HCT116 (cell line): ENCODE data around the gene BRAT1.

Experiments
- CBX3 ChIP-seq: IDR thresholded peaks from 2 replicates; pipeline ENCODE4 v1.6.1; 2012; ENCODE audit warnings: low read depth
- CEBPB ChIP-seq: IDR thresholded peaks from 2 replicates; pipeline ENCODE4 v1.6.1; 2012; ENCODE audit warnings: low read depth
- EZH2 ChIP-seq: fragments of 200-600 bp; sonication (generic); IDR thresholded peaks from 2 replicates; pipeline ENCODE4 v1.6.1; 2017; ENCODE audit warnings: antibody characterized with exemption, mixed run types
- JUND ChIP-seq: IDR thresholded peaks from 2 replicates; pipeline ENCODE4 v1.6.1; 2012
- POLR2A ChIP-seq: IDR thresholded peaks from 2 replicates; pipeline ENCODE4 v1.7.0; 2011; ENCODE audit warnings: borderline replicate concordance; ENCODE audit not compliant: insufficient read depth, insufficient read length; ENCODE audit errors: extremely low read depth
- POLR2AphosphoS5 ChIP-seq: IDR thresholded peaks from 2 replicates; pipeline ENCODE4 v1.6.1; 2011; ENCODE audit warnings: mild to moderate bottlenecking, low read depth, low read length, moderate library complexity
- SIN3A ChIP-seq: IDR thresholded peaks from 2 replicates; pipeline ENCODE4 v1.6.1; 2012; ENCODE audit warnings: low read depth
- SP1 ChIP-seq: IDR thresholded peaks from 2 replicates; pipeline ENCODE4 v1.6.1; 2012; ENCODE audit warnings: low read depth
- ZNF274 ChIP-seq: fragments of 200-500 bp; sonication (Bioruptor generic); IDR thresholded peaks from 2 replicates; pipeline ENCODE4 v1.6.1; 2014; ENCODE audit warnings: mild to moderate bottlenecking, low read depth, low read length, inconsistent platforms
- TF ChIP-seq, protein P1 (sequence below), 3 experiments: fragments of 200-600 bp in 1 of 3; sonication (generic) in 1 of 3; IDR thresholded peaks in 2 of 3; conservative IDR thresholded peaks in 1 of 3; 2 replicates each; pipeline ENCODE4 v1.5.1; 2012 to 2017; ENCODE audit warnings: low read depth in 2 of 3, low read length in 2 of 3, antibody characterized with exemption in 1 of 3, borderline replicate concordance in 1 of 3, control low read depth in 1 of 3, mild to moderate bottlenecking in 1 of 3, mixed read lengths in 1 of 3, mixed run types in 1 of 3, moderate library complexity in 1 of 3; ENCODE audit not compliant: insufficient read depth in 1 of 3
- TF ChIP-seq, protein P2 (sequence below): IDR thresholded peaks from 2 replicates; pipeline ENCODE4 v1.6.1; 2012
- TF ChIP-seq, protein P3 (sequence below): IDR thresholded peaks from 2 replicates; pipeline ENCODE4 v1.6.1; 2012; ENCODE audit warnings: low read depth
- TF ChIP-seq, protein P4 (sequence below): IDR thresholded peaks from 2 replicates; pipeline ENCODE4 v1.6.1; 2011; ENCODE audit warnings: mild to moderate bottlenecking, low read length, moderate library complexity; ENCODE audit not compliant: insufficient replicate concordance; ENCODE audit errors: extremely low read depth

DNA sequence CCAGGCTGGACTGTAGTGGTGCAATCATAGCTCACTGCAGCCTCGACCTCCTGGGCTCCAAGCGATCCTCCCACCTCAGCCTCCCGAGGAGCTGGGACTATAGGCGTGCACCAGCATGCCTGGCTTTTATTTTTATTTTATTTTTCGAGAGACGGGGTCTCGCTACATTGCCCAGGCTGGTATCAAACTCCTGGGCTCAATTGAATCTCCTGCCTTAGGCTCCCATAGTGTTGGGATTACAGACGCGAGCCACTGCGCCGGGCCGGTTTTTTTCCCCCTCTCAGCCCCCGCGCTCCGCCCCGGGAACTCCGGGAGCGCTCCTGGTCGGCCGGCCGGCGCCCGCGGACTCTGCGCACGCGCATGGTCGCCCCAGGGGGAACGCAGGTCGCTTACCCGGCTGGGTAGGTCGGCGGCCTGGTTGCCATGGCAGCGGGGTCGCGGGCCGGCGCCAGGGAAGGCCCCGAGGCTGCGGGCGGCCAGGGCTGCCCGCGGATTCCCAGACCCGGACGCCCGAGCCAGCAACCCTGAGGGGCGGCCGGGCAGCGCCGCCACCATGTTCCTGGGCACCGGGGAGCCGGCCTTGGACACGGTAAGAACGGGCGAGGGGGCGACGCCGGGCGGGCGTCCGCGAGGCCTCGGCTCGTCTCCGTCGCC is 3.4 kb upstream of the BRAT1 start, which contains the start of gene IQCE:
- TF ChIP-seq, protein P1, sequence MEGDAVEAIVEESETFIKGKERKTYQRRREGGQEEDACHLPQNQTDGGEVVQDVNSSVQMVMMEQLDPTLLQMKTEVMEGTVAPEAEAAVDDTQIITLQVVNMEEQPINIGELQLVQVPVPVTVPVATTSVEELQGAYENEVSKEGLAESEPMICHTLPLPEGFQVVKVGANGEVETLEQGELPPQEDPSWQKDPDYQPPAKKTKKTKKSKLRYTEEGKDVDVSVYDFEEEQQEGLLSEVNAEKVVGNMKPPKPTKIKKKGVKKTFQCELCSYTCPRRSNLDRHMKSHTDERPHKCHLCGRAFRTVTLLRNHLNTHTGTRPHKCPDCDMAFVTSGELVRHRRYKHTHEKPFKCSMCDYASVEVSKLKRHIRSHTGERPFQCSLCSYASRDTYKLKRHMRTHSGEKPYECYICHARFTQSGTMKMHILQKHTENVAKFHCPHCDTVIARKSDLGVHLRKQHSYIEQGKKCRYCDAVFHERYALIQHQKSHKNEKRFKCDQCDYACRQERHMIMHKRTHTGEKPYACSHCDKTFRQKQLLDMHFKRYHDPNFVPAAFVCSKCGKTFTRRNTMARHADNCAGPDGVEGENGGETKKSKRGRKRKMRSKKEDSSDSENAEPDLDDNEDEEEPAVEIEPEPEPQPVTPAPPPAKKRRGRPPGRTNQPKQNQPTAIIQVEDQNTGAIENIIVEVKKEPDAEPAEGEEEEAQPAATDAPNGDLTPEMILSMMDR (IDR thresholded peaks at IDR 0.05 in 2 of 3, conservative IDR thresholded peaks at IDR 0.05 in 1 of 3; ENCODE audit: borderline replicate concordance in 1 of 3, insufficient read depth in 1 of 3, low read depth in 2 of 3, low read length in 2 of 3), result no peak
- no peak for TF ChIP-seq JUND
- TF ChIP-seq SP1, result no peak
- TF ChIP-seq, protein P2, sequence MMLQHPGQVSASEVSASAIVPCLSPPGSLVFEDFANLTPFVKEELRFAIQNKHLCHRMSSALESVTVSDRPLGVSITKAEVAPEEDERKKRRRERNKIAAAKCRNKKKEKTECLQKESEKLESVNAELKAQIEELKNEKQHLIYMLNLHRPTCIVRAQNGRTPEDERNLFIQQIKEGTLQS, result no peak
- no peak for TF ChIP-seq EZH2
- peak; percentile 37; the same call in 1 of the 2 replicates for TF ChIP-seq POLR2AphosphoS5
- no peak for TF ChIP-seq CEBPB
- TF ChIP-seq, protein P3, sequence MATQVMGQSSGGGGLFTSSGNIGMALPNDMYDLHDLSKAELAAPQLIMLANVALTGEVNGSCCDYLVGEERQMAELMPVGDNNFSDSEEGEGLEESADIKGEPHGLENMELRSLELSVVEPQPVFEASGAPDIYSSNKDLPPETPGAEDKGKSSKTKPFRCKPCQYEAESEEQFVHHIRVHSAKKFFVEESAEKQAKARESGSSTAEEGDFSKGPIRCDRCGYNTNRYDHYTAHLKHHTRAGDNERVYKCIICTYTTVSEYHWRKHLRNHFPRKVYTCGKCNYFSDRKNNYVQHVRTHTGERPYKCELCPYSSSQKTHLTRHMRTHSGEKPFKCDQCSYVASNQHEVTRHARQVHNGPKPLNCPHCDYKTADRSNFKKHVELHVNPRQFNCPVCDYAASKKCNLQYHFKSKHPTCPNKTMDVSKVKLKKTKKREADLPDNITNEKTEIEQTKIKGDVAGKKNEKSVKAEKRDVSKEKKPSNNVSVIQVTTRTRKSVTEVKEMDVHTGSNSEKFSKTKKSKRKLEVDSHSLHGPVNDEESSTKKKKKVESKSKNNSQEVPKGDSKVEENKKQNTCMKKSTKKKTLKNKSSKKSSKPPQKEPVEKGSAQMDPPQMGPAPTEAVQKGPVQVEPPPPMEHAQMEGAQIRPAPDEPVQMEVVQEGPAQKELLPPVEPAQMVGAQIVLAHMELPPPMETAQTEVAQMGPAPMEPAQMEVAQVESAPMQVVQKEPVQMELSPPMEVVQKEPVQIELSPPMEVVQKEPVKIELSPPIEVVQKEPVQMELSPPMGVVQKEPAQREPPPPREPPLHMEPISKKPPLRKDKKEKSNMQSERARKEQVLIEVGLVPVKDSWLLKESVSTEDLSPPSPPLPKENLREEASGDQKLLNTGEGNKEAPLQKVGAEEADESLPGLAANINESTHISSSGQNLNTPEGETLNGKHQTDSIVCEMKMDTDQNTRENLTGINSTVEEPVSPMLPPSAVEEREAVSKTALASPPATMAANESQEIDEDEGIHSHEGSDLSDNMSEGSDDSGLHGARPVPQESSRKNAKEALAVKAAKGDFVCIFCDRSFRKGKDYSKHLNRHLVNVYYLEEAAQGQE, result no peak
- TF ChIP-seq POLR2A, result no peak
- no peak for TF ChIP-seq ZNF274
- TF ChIP-seq SIN3A, result no peak
- TF ChIP-seq CBX3, result no peak
- TF ChIP-seq, protein P4, sequence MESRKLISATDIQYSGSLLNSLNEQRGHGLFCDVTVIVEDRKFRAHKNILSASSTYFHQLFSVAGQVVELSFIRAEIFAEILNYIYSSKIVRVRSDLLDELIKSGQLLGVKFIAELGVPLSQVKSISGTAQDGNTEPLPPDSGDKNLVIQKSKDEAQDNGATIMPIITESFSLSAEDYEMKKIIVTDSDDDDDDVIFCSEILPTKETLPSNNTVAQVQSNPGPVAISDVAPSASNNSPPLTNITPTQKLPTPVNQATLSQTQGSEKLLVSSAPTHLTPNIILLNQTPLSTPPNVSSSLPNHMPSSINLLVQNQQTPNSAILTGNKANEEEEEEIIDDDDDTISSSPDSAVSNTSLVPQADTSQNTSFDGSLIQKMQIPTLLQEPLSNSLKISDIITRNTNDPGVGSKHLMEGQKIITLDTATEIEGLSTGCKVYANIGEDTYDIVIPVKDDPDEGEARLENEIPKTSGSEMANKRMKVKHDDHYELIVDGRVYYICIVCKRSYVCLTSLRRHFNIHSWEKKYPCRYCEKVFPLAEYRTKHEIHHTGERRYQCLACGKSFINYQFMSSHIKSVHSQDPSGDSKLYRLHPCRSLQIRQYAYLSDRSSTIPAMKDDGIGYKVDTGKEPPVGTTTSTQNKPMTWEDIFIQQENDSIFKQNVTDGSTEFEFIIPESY, result no peak
